Measurements from ENCODE around the gene TNFRSF6B. TPM values are rescaled to one million over a fixed set of nuclear protein-coding genes. Genes with fewer than 3 reads are reported as not detected.

The TNFRSF6B gene
- total RNA-seq, 4 donors from 2014 or later = 6.7 to 15.5 (median 10.5) TPM

DNA sequence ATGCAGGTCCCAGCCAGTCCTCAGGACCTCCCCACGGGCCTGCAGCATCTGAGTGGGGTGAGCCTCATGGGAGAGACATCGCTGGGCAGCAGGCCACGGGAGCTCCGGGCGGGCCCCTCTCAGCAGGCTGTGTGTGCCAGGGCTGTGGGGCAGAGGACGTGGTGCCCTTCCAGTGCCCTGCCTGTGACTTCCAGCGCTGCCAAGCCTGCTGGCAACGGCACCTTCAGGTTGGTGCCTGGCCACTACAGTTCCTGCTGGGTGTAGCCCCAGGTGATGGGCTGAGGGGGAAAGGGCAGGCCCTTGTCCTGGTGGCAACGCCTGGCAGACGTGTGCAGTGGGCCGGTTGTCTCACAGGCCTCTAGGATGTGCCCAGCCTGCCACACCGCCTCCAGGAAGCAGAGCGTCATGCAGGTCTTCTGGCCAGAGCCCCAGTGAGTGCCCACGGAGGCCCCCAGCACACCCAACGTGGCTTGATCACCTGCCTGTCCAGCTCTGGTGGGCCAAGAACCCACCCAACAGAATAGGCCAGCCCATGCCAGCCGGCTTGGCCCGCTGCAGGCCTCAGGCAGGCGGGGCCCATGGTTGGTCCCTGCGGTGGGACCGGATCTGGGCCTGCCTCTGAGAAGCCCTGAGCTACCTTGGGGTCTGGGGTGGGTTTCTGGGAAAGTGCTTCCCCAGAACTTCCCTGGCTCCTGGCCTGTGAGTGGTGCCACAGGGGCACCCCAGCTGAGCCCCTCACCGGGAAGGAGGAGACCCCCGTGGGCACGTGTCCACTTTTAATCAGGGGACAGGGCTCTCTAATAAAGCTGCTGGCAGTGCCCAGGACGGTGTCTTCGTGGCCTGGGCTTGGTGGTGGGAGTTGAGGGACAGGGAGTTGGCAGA lies 787 bp upstream of the TNFRSF6B start:
- TF ChIP-seq, protein P1, sequence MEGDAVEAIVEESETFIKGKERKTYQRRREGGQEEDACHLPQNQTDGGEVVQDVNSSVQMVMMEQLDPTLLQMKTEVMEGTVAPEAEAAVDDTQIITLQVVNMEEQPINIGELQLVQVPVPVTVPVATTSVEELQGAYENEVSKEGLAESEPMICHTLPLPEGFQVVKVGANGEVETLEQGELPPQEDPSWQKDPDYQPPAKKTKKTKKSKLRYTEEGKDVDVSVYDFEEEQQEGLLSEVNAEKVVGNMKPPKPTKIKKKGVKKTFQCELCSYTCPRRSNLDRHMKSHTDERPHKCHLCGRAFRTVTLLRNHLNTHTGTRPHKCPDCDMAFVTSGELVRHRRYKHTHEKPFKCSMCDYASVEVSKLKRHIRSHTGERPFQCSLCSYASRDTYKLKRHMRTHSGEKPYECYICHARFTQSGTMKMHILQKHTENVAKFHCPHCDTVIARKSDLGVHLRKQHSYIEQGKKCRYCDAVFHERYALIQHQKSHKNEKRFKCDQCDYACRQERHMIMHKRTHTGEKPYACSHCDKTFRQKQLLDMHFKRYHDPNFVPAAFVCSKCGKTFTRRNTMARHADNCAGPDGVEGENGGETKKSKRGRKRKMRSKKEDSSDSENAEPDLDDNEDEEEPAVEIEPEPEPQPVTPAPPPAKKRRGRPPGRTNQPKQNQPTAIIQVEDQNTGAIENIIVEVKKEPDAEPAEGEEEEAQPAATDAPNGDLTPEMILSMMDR (IDR thresholded peaks at IDR 0.05) = no peak
- no peak for TF ChIP-seq POLR2A (IDR thresholded peaks at IDR 0.05)
- no peak for DNase-seq
- Histone ChIP-seq H3K9me3 (no peaks in the 10 kb centered on the region), H3K4me1 (peaks cover 11 to 22% of the 10 kb centered on the region in 2 donors), H3K27me3 (no peaks in the 10 kb centered on the region), H3K36me3 (peaks cover 8 to 9% of the 10 kb centered on the region in 2 donors), H3K27ac (no peak overlapping the region), H3K4me3 (replicated peaks in 1 of 3) (no peak overlapping the region)
- WGBS, 2 donors = 70 to 82% methylated on average over 2 to 8 of the region's 25 CpGs
- intact Hi-C loops (cut with DNase I) = no loop called here

DNA sequence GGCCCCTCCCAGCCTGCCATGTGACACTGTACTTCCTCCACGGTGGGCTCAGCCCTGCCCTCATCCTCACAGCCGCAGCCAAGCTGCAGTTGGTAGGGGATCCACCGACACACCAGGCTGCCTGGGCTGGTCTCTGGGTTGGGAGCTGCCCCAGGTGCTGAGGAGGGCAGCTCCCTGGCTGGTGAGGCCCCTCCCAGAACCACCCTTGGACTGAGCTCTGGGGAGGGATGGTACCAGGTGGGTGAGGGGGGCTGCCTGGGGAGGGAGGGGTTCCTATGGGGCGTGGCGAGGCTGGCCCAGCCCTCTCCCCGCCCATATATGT lies 185 bp upstream of the TNFRSF6B start:
- TF ChIP-seq POLR2A (IDR thresholded peaks at IDR 0.05) = no peak
- TF ChIP-seq, protein P1 (IDR thresholded peaks at IDR 0.05) = no peak
- no peaks in the 10 kb centered on the region for H3K27me3 ChIP-seq
- H3K36me3 ChIP-seq = peaks cover 8 to 9% of the 10 kb centered on the region in 2 donors
- intact Hi-C loops (cut with DNase I) = no loop called here
- no peaks in the 10 kb centered on the region for H3K9me3 ChIP-seq
- 30% methylated on average over 2 of the region's 6 CpGs; no CpG with 5 or more reads in 1 of the 2 donors for WGBS, 2 donors
- peaks cover 11 to 22% of the 10 kb centered on the region in 2 donors for H3K4me1 ChIP-seq
- H3K4me3 ChIP-seq (replicated peaks in 1 of 3) = no peak overlapping the region
- no peak overlapping the region for H3K27ac ChIP-seq
- no peak for DNase-seq

DNA sequence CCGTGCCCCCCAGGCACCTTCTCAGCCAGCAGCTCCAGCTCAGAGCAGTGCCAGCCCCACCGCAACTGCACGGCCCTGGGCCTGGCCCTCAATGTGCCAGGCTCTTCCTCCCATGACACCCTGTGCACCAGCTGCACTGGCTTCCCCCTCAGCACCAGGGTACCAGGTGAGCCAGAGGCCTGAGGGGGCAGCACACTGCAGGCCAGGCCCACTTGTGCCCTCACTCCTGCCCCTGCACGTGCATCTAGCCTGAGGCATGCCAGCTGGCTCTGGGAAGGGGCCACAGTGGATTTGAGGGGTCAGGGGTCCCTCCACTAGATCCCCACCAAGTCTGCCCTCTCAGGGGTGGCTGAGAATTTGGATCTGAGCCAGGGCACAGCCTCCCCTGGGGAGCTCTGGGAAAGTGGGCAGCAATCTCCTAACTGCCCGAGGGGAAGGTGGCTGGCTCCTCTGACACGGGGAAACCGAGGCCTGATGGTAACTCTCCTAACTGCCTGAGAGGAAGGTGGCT lies 960 bp downstream of the TNFRSF6B start:
- H3K36me3 ChIP-seq = peaks cover 8 to 9% of the 10 kb centered on the region in 2 donors
- no peaks in the 10 kb centered on the region for H3K9me3 ChIP-seq
- peaks cover 11 to 22% of the 10 kb centered on the region in 2 donors for H3K4me1 ChIP-seq
- H3K27me3 ChIP-seq = no peaks in the 10 kb centered on the region
- intact Hi-C loops (cut with DNase I) = no loop called here
- no peak for DNase-seq
- 55 to 81% methylated on average over 4 to 6 of the region's 7 CpGs for WGBS, 2 donors
- no peak overlapping the region for H3K4me3 ChIP-seq (replicated peaks in 1 of 3)
- no peak overlapping the region for H3K27ac ChIP-seq
- TF ChIP-seq, protein P1 (IDR thresholded peaks at IDR 0.05) = no peak
- no peak for TF ChIP-seq POLR2A (IDR thresholded peaks at IDR 0.05)

DNA sequence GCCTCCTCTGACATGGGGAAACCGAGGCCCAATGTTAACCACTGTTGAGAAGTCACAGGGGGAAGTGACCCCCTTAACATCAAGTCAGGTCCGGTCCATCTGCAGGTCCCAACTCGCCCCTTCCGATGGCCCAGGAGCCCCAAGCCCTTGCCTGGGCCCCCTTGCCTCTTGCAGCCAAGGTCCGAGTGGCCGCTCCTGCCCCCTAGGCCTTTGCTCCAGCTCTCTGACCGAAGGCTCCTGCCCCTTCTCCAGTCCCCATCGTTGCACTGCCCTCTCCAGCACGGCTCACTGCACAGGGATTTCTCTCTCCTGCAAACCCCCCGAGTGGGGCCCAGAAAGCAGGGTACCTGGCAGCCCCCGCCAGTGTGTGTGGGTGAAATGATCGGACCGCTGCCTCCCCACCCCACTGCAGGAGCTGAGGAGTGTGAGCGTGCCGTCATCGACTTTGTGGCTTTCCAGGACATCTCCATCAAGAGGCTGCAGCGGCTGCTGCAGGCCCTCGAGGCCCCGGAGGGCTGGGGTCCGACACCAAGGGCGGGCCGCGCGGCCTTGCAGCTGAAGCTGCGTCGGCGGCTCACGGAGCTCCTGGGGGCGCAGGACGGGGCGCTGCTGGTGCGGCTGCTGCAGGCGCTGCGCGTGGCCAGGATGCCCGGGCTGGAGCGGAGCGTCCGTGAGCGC lies 1.6 kb downstream of the TNFRSF6B start:
- 75 to 85% methylated on average over 17 to 39 of the region's 40 CpGs for WGBS, 2 donors
- Histone ChIP-seq H3K9me3 (no peaks in the 10 kb centered on the region), H3K4me3 (replicated peaks in 1 of 3) (no peak overlapping the region), H3K4me1 (peaks cover 11 to 22% of the 10 kb centered on the region in 2 donors), H3K27me3 (no peaks in the 10 kb centered on the region), H3K27ac (no peak overlapping the region), H3K36me3 (peaks cover 8 to 9% of the 10 kb centered on the region in 2 donors)
- TF ChIP-seq, protein P1 (IDR thresholded peaks at IDR 0.05) = no peak
- no peak for TF ChIP-seq POLR2A (IDR thresholded peaks at IDR 0.05)
- intact Hi-C loops (cut with DNase I) = no loop called here
- DNase-seq = no peak
